ENCODE measurements around the gene ECSIT. TPM values are rescaled to one million over a fixed set of nuclear protein-coding genes. Genes with fewer than 3 reads are reported as not detected.

The ECSIT gene
- polyA plus RNA-seq, 1 of the 3 experiments (the other 2 are of a cell fraction): 43.8 TPM

GRCh38 chr19:11530432-11530831 lies 1.5 kb upstream of the ECSIT start (continued):
- no peak for TF ChIP-seq GABPA (IDR thresholded peaks at IDR 0.05; ENCODE audit: low read depth)
- TF ChIP-seq TCF12 (IDR thresholded peaks at IDR 0.05): no peak
- TF ChIP-seq MAX (IDR thresholded peaks at IDR 0.05; ENCODE audit: low read depth): peak; percentile 99
- no peak for TF ChIP-seq JUND (IDR thresholded peaks at IDR 0.05)
- TF ChIP-seq IRF3 (IDR thresholded peaks at IDR 0.05; ENCODE audit: low read depth, low read length): peak; percentile 27; the same call in 1 of the 2 replicates
- TF ChIP-seq EP300 (IDR thresholded peaks at IDR 0.05; ENCODE audit: borderline replicate concordance in 1 of 2, low read depth in 1 of 2, low read length in 1 of 2): peak in 1 of 2 experiments; percentile 15; a peak in 1 of 4 replicates
- no peak for TF ChIP-seq REST (IDR thresholded peaks at IDR 0.05; ENCODE audit: low read depth, low read length)
- peak; percentile 80 for TF ChIP-seq USF1 (IDR thresholded peaks at IDR 0.05; ENCODE audit: borderline replicate concordance, low read depth)
- TF ChIP-seq FOXJ3 (CRISPR knock-in tag; IDR thresholded peaks at IDR 0.05): no peak
- TF ChIP-seq ZBTB33 (IDR thresholded peaks at IDR 0.05; ENCODE audit: borderline replicate concordance, low read depth): no peak
- peak; percentile 68; the same call in 1 of the 2 replicates for TF ChIP-seq RCOR1 (IDR thresholded peaks at IDR 0.05; ENCODE audit: low read length)

- DNase-seq: no peak
- WGBS (ENCODE audit: low lambda C conversion rate): 98% methylated on average over 8 of the region's 9 CpGs
- no peaks in the 10 kb centered on the region for H3K9me2 ChIP-seq
- ChIA-PET POLR2A (no interaction called here), CTCF (interaction anchor here (1.2 to 1.3 kb wide), 2 partner anchors 42 to 69 kb away, joined by 3 read pairs; no protein-coding TSS in a partner anchor)
- no peaks in the 10 kb centered on the region for H3K4me1 ChIP-seq (ENCODE audit: control insufficient read depth in 1 of 2, insufficient read depth in 2 of 2, low read depth in 1 of 2, low read length in 1 of 2)
- H3F3A ChIP-seq (replicated peaks; ENCODE audit: insufficient read depth): no peaks in the 10 kb centered on the region
- H3K36me3 ChIP-seq (replicated peaks in 1 of 2; ENCODE audit: control insufficient read depth in 1 of 2, insufficient read depth in 2 of 2, low read length in 1 of 2): peaks cover 0 to 3% of the 10 kb centered on the region in 2 experiments
- H4K20me1 ChIP-seq (ENCODE audit: insufficient read depth): no peaks in the 10 kb centered on the region
- no peak overlapping the region for H2AFZ ChIP-seq (ENCODE audit: low read depth)
- H3K9ac ChIP-seq: no peak overlapping the region
- no peak overlapping the region for H3K4me2 ChIP-seq
- no peaks in the 10 kb centered on the region for H3K27me3 ChIP-seq (ENCODE audit: insufficient read depth)
- 0 out of 2 replicates have a peak, but pooled peaks cover 4% of the 10 kb centered on the region for H3K79me2 ChIP-seq (ENCODE audit: insufficient read depth)
- no peak overlapping the region for H3K4me3 ChIP-seq (ENCODE audit: low read depth in 2 of 2, low read length in 1 of 2)
- no peaks in the 10 kb centered on the region for H3K9me3 ChIP-seq
- H3K27ac ChIP-seq (ENCODE audit: low read depth in 2 of 2, low read length in 1 of 2): no peak overlapping the region
- TF ChIP-seq NFIC (IDR thresholded peaks at IDR 0.05; ENCODE audit: borderline replicate concordance): no peak
- TF ChIP-seq RCOR1 (IDR thresholded peaks at IDR 0.05; ENCODE audit: low read length): no peak
- no peak for TF ChIP-seq TCF12 (IDR thresholded peaks at IDR 0.05)
- TF ChIP-seq TEAD4 (IDR thresholded peaks at IDR 0.05; ENCODE audit: borderline replicate concordance, insufficient read depth): no peak
- TF ChIP-seq REST (IDR thresholded peaks at IDR 0.05; ENCODE audit: low read depth, low read length): no peak
- TF ChIP-seq RXRA (IDR thresholded peaks at IDR 0.05; ENCODE audit: borderline replicate concordance, low read depth): no peak
Observed at GRCh38 chr19:11519138-11519537, 9.8 kb downstream of the ECSIT start.

Data from SK-N-SH (cell line).